H1 (cell line): Measurements from ENCODE around the gene ASB8. TPM values are rescaled to one million over a fixed set of nuclear protein-coding genes. Genes with fewer than 3 reads are reported as not detected.
A peak's percentile ranks its signal among the peaks of the same experiment; 100 is the strongest.

Source experiments
- CHD1 ChIP-seq: IDR thresholded peaks from 2 replicates; pipeline ENCODE4 v1.6.1; 2012; ENCODE audit warnings: low read depth, low read length, improper control_type of control experiment
- CHD2 ChIP-seq: IDR thresholded peaks from 2 replicates; pipeline ENCODE4 v1.6.1; 2012; ENCODE audit warnings: low read length, improper control_type of control experiment
- HDAC2 ChIP-seq, 2 experiments: fragments of 300-600 bp in 1 of 2; sonication (generic) in 1 of 2; IDR thresholded peaks; 2 replicates each; pipeline ENCODE4 v1.6.1; 2011 to 2012; ENCODE audit warnings: low read depth in 2 of 2, low read length in 2 of 2, mild to moderate bottlenecking in 2 of 2, moderate library complexity in 2 of 2, borderline replicate concordance in 1 of 2, inconsistent platforms in 1 of 2
- JUN ChIP-seq: IDR thresholded peaks from 2 replicates; pipeline ENCODE4 v1.6.1; 2011; ENCODE audit warnings: low read depth, mild to moderate bottlenecking, improper control_type of control experiment, low read length
- JUND ChIP-seq: IDR thresholded peaks from 2 replicates; pipeline ENCODE4 v1.6.1; 2011; ENCODE audit warnings: mild to moderate bottlenecking, improper control_type of control experiment, low read length
- KDM5A ChIP-seq: fragments of 200-600 bp; IDR thresholded peaks from 2 replicates; pipeline ENCODE4 v1.7.1; 2012; ENCODE audit warnings: mild to moderate bottlenecking, low read length, inconsistent platforms, mixed read lengths
- MAX ChIP-seq: IDR thresholded peaks from 2 replicates; pipeline ENCODE4 v1.6.1; 2012; ENCODE audit warnings: inconsistent platforms
- NANOG ChIP-seq: IDR thresholded peaks from 2 replicates; pipeline ENCODE4 v1.6.1; 2011; ENCODE audit warnings: low read length, low read depth, mild to moderate bottlenecking, inconsistent platforms; ENCODE audit not compliant: insufficient read depth, poor library complexity, severe bottlenecking
- RAD21 ChIP-seq, 2 experiments: IDR thresholded peaks in 1 of 2; conservative IDR thresholded peaks in 1 of 2; 2 replicates each; pipeline ENCODE4 v1.6.1; 2011; ENCODE audit warnings: low read depth in 2 of 2, low read length in 2 of 2, improper control_type of control experiment in 1 of 2, inconsistent platforms in 1 of 2, mild to moderate bottlenecking in 1 of 2, moderate library complexity in 1 of 2
- RBBP5 ChIP-seq: IDR thresholded peaks from 2 replicates; pipeline ENCODE4 v1.7.1; 2012; ENCODE audit warnings: low read depth, mild to moderate bottlenecking, inconsistent platforms, low read length, moderate library complexity, borderline replicate concordance
- RFX5 ChIP-seq: IDR thresholded peaks from 2 replicates; pipeline ENCODE4 v1.6.1; 2011; ENCODE audit warnings: low read depth, low read length, improper control_type of control experiment, borderline replicate concordance
- SIRT6 ChIP-seq: IDR thresholded peaks from one replicate; pipeline ENCODE4 v1.7.1; 2012; ENCODE audit warnings: low read length, inconsistent platforms
- SP1 ChIP-seq: IDR thresholded peaks from 2 replicates; pipeline ENCODE4 v1.6.1; 2011; ENCODE audit warnings: low read depth, low read length
- SP2 ChIP-seq: IDR thresholded peaks from 2 replicates; pipeline ENCODE4 v1.6.1; 2012; ENCODE audit warnings: mild to moderate bottlenecking, low read length, inconsistent platforms
- SUZ12 ChIP-seq: fragments of 200-600 bp; sonication (generic); IDR thresholded peaks from 2 replicates; pipeline ENCODE4 v1.6.1; 2012; ENCODE audit warnings: mild to moderate bottlenecking, inconsistent platforms, low read length, moderate library complexity, mixed read lengths
- TAF7 ChIP-seq: optimal IDR thresholded peaks from 2 replicates; pipeline ENCODE3; 2011; ENCODE audit warnings: low read depth, mild to moderate bottlenecking, inconsistent platforms, low read length, moderate library complexity, borderline replicate concordance
- TBP ChIP-seq: IDR thresholded peaks from 2 replicates; pipeline ENCODE4 v1.6.1; 2011; ENCODE audit warnings: low read depth, low read length, improper control_type of control experiment
- TCF12 ChIP-seq: IDR thresholded peaks from 2 replicates; pipeline ENCODE4 v1.6.1; 2011; ENCODE audit warnings: low read depth, mild to moderate bottlenecking, low read length
- USF2 ChIP-seq: IDR thresholded peaks from 2 replicates; pipeline ENCODE4 v1.6.1; 2011; ENCODE audit warnings: low read length, improper control_type of control experiment
- polyA plus RNA-seq, 7 experiments: library from polyadenylated mRNA; depleted of rRNA in 3 of 7; stranded (reverse) in 5 of 7; unstranded in 2 of 7; fragments of >200 nt in 5 of 7; fragments of 200-250 nt in 2 of 7; gene quantifications; 1 replicate in 5 of 7; 2 replicates in 1 of 7; 4 replicates in 1 of 7; pipeline versions ENCODE4 v1.2.1 to v1.2.3, GENCODE V29; 2011 to 2013; ENCODE audit warnings: missing spikeins in 2 of 7, mixed read lengths in 2 of 7
- total RNA-seq: library from RNA; stranded (reverse); fragmentation: NEBNext Ultra II Directional; extraction: Animal tissue kit (Norgen Biotek cat#: 25700); gene quantifications from 2 replicates; pipeline ENCODE4 v1.2.1, GENCODE V29; 2021
- TF ChIP-seq, protein P1 (sequence below), 3 experiments: IDR thresholded peaks; 1 replicate in 2 of 3; 2 replicates in 1 of 3; pipeline versions ENCODE4 v1.5.1 to v1.6.1; 2011; ENCODE audit warnings: low read length in 3 of 3, mild to moderate bottlenecking in 3 of 3, inconsistent platforms in 2 of 3, low read depth in 1 of 3, moderate library complexity in 1 of 3; ENCODE audit not compliant: insufficient read depth in 1 of 3; ENCODE audit errors: control extremely low read depth in 1 of 3
- TF ChIP-seq, protein P2 (sequence below): IDR thresholded peaks from 2 replicates; pipeline ENCODE4 v1.6.1; 2012; ENCODE audit warnings: inconsistent platforms

The ASB8 gene
- total and polyA plus RNA-seq, 2 of the 8 experiments (the other 6 are each of a cell fraction or from before 2014, with no cell fraction given) = 3.8 to 8.3 TPM

DNA sequence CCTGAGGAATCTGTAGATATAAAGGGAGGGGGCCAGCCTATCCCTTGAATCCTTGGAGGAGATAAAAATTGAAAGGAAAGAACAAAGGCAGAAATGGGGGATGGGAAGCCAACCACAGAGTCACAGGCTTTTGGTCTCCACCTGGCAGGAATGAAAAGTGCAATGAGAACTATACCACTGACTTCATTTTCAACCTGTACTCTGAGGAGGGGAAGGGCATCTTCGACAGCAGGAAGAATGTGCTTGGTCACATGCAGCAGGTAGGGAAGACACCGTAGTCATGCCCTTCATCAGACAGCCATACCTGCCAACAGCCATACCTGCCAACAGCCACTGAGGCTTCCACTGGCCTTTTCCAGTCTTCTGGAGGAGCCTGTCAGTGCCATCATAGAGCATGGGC lies 13.4 kb downstream of the ASB8 start (continued):
- no peak for TF ChIP-seq HDAC2 (IDR thresholded peaks at IDR 0.05; ENCODE audit: borderline replicate concordance in 1 of 2, low read depth in 2 of 2, low read length in 2 of 2)
- peak; percentile 51 for TF ChIP-seq MAX
- TF ChIP-seq RAD21 (IDR thresholded peaks at IDR 0.05 in 1 of 2, conservative IDR thresholded peaks at IDR 0.05 in 1 of 2; ENCODE audit: low read depth in 2 of 2, low read length in 2 of 2) = no peak
- no peak for TF ChIP-seq SP2
- TF ChIP-seq RFX5 = no peak
- TF ChIP-seq JUND = no peak
- TF ChIP-seq, protein P1, sequence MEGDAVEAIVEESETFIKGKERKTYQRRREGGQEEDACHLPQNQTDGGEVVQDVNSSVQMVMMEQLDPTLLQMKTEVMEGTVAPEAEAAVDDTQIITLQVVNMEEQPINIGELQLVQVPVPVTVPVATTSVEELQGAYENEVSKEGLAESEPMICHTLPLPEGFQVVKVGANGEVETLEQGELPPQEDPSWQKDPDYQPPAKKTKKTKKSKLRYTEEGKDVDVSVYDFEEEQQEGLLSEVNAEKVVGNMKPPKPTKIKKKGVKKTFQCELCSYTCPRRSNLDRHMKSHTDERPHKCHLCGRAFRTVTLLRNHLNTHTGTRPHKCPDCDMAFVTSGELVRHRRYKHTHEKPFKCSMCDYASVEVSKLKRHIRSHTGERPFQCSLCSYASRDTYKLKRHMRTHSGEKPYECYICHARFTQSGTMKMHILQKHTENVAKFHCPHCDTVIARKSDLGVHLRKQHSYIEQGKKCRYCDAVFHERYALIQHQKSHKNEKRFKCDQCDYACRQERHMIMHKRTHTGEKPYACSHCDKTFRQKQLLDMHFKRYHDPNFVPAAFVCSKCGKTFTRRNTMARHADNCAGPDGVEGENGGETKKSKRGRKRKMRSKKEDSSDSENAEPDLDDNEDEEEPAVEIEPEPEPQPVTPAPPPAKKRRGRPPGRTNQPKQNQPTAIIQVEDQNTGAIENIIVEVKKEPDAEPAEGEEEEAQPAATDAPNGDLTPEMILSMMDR (IDR thresholded peaks at IDR 0.05; ENCODE audit: control extremely low read depth in 1 of 3, insufficient read depth in 1 of 3, low read depth in 1 of 3, low read length in 3 of 3) = peak in 1 of 3 experiments; percentile 25; a peak in 2 of 4 replicates
- no peak for TF ChIP-seq TBP
- no peak for TF ChIP-seq SUZ12
- TF ChIP-seq SP1 = no peak
- TF ChIP-seq, protein P2, sequence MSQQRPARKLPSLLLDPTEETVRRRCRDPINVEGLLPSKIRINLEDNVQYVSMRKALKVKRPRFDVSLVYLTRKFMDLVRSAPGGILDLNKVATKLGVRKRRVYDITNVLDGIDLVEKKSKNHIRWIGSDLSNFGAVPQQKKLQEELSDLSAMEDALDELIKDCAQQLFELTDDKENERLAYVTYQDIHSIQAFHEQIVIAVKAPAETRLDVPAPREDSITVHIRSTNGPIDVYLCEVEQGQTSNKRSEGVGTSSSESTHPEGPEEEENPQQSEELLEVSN = no peak
- no peak for TF ChIP-seq SIRT6
- no peak for TF ChIP-seq RBBP5
- TF ChIP-seq TCF12 = no peak
- no peak for TF ChIP-seq CHD1
- TF ChIP-seq CHD2 = 0 out of 2 replicates have a peak, but pooled peaks have one; percentile 18
- no peak for TF ChIP-seq KDM5A
- TF ChIP-seq NANOG = no peak
- no peak for TF ChIP-seq USF2
- no peak for TF ChIP-seq TAF7
- no peak for TF ChIP-seq JUN
- TF ChIP-seq, all 59 proteins: peak for 6
